DND-41 (cell line): ENCODE measurements around the gene PPP2R2B.

Source experiments
- ATAC-seq: fragments of 200-7000 bp; cut with Tn5 transposase; 3 replicates; pipeline ENCODE4 v1.9.1; 2021; ENCODE audit warnings: low read depth; ENCODE audit not compliant: insufficient read depth
- DNase-seq: peaks from one replicate; pipeline ENCODE4 v3.0.0-alpha.2; 2020
- H2AFZ ChIP-seq: 2 replicates; pipeline ENCODE4 v1.6.0; 2012; ENCODE audit warnings: low read depth, low read length
- H3K27ac ChIP-seq: 2 replicates; pipeline ENCODE4 v1.5.1; 2012; ENCODE audit warnings: low read length, inconsistent platforms
- H3K27me3 ChIP-seq: fragments of 200-600 bp; sonication (generic); 2 replicates; pipeline ENCODE4 v1.6.0; 2012; ENCODE audit warnings: low read length, mild to moderate bottlenecking, inconsistent platforms; ENCODE audit not compliant: insufficient read depth, poor library complexity
- H3K36me3 ChIP-seq: 2 replicates; pipeline ENCODE4 v1.5.1; 2012; ENCODE audit warnings: low read length, inconsistent platforms; ENCODE audit not compliant: insufficient read depth
- H3K4me1 ChIP-seq: 2 replicates; pipeline ENCODE4 v1.5.1; 2012; ENCODE audit warnings: mild to moderate bottlenecking, low read length; ENCODE audit not compliant: insufficient read depth
- H3K4me2 ChIP-seq: 2 replicates; pipeline ENCODE4 v1.6.0; 2012; ENCODE audit warnings: mild to moderate bottlenecking, moderate library complexity, low read length, inconsistent platforms; ENCODE audit not compliant: insufficient read depth
- H3K4me3 ChIP-seq, 2 experiments: fragments of 200-600 bp in 1 of 2; shearing (Covaris generic) in 1 of 2; 2 replicates each; pipeline ENCODE4 v1.5.1; 2012 to 2016; ENCODE audit warnings: inconsistent platforms in 2 of 2, low read length in 2 of 2, mild to moderate bottlenecking in 2 of 2, low read depth in 1 of 2, moderate library complexity in 1 of 2
- H3K79me2 ChIP-seq: 2 replicates; pipeline ENCODE4 v1.6.0; 2012; ENCODE audit warnings: low read length, inconsistent platforms; ENCODE audit not compliant: insufficient read depth
- H3K9ac ChIP-seq: 2 replicates; pipeline ENCODE4 v1.6.0; 2012; ENCODE audit warnings: low read depth, mild to moderate bottlenecking, inconsistent platforms, low read length, moderate library complexity
- H3K9me3 ChIP-seq: 2 replicates; pipeline ENCODE4 v1.5.1; 2012; ENCODE audit warnings: low read length, moderate library complexity, mild to moderate bottlenecking, inconsistent platforms; ENCODE audit not compliant: insufficient read depth, severe bottlenecking
- H4K20me1 ChIP-seq: 2 replicates; pipeline ENCODE4 v1.6.0; 2012; ENCODE audit warnings: low read length; ENCODE audit not compliant: insufficient read depth
- CTCF ChIP-seq: IDR thresholded peaks from 2 replicates; pipeline ENCODE4 v1.5.1; 2012; ENCODE audit warnings: borderline replicate concordance, low read length, moderate library complexity, mild to moderate bottlenecking; ENCODE audit not compliant: poor library complexity, severe bottlenecking; ENCODE audit errors: extremely low read depth
- EZH2 ChIP-seq: IDR thresholded peaks from 3 replicates; pipeline ENCODE4 v1.6.1; 2012; ENCODE audit warnings: borderline replicate concordance, low read depth, mild to moderate bottlenecking, moderate library complexity, low read length, inconsistent platforms; ENCODE audit not compliant: severe bottlenecking

Gene PPP2R2B

GRCh38 chr5:146772881-146773466 lies 105.6 kb downstream of the PPP2R2B start:
- H3K9ac ChIP-seq, result no peak overlapping the region
- H3K4me1 ChIP-seq, result no peaks in the 10 kb centered on the region
- no peaks in the 10 kb centered on the region for H4K20me1 ChIP-seq
- no peak overlapping the region for H3K27ac ChIP-seq
- no peak overlapping the region for H3K4me2 ChIP-seq
- no peak overlapping the region for H3K4me3 ChIP-seq
- H2AFZ ChIP-seq, result no peak overlapping the region
- H3K36me3 ChIP-seq, result no peaks in the 10 kb centered on the region
- no peak for ATAC-seq
- DNase-seq, result no peak
- no peaks in the 10 kb centered on the region for H3K9me3 ChIP-seq
- no peaks in the 10 kb centered on the region for H3K79me2 ChIP-seq
- H3K27me3 ChIP-seq, result peaks cover 3% of the 10 kb centered on the region
- TF ChIP-seq CTCF (no peak), EZH2 (no peak)

- no peak for DNase-seq
- ATAC-seq, result no peak
- peaks cover 3% of the 10 kb centered on the region for H3K27me3 ChIP-seq
- H3K9me3 ChIP-seq, result no peaks in the 10 kb centered on the region
- no peaks in the 10 kb centered on the region for H3K4me1 ChIP-seq
- no peak for TF ChIP-seq CTCF
- no peak for TF ChIP-seq EZH2
- no peaks in the 10 kb centered on the region for H4K20me1 ChIP-seq
- H3K36me3 ChIP-seq, result no peaks in the 10 kb centered on the region
- H3K4me3 ChIP-seq, result no peak overlapping the region
- no peaks in the 10 kb centered on the region for H3K79me2 ChIP-seq
- H3K9ac ChIP-seq, result no peak overlapping the region
- no peak overlapping the region for H3K4me2 ChIP-seq
- H2AFZ ChIP-seq, result no peak overlapping the region
- no peak overlapping the region for H3K27ac ChIP-seq
Measured at GRCh38 chr5:146770980-146771379, 107.6 kb downstream of the PPP2R2B start.

- Histone ChIP-seq H3K4me1 (no peaks in the 10 kb centered on the region), H4K20me1 (no peaks in the 10 kb centered on the region), H3K4me3 (no peak overlapping the region), H3K27me3 (peaks cover 3% of the 10 kb centered on the region), H3K9ac (no peak overlapping the region), H3K79me2 (no peaks in the 10 kb centered on the region), H3K27ac (no peak overlapping the region), H3K4me2 (no peak overlapping the region), H3K36me3 (no peaks in the 10 kb centered on the region), H2AFZ (no peak overlapping the region), H3K9me3 (no peaks in the 10 kb centered on the region)
- DNase-seq, result no peak
- no peak for ATAC-seq
- no peak for TF ChIP-seq CTCF
- TF ChIP-seq EZH2, result no peak
Measured at GRCh38 chr5:146770546-146770945, 108.0 kb downstream of the PPP2R2B start.
